GM19468 (cell line): Measurements from ENCODE around the gene PBX1.
"Not testable (repeated sequence)": the region's sequence is repeated elsewhere in the genome, so short reads cannot be mapped to it uniquely, and the experiment has no call there.

Source experiments
- ATAC-seq: cut with Tn5 transposase; IDR thresholded peaks from one replicate; pipeline ENCODE4 v1.9.1; 2021; ENCODE audit warnings: mild to moderate bottlenecking, moderate library complexity, moderate number of reproducible peaks; ENCODE audit not compliant: unreplicated experiment; ENCODE audit errors: extremely low read depth

The PBX1 gene

DNA sequence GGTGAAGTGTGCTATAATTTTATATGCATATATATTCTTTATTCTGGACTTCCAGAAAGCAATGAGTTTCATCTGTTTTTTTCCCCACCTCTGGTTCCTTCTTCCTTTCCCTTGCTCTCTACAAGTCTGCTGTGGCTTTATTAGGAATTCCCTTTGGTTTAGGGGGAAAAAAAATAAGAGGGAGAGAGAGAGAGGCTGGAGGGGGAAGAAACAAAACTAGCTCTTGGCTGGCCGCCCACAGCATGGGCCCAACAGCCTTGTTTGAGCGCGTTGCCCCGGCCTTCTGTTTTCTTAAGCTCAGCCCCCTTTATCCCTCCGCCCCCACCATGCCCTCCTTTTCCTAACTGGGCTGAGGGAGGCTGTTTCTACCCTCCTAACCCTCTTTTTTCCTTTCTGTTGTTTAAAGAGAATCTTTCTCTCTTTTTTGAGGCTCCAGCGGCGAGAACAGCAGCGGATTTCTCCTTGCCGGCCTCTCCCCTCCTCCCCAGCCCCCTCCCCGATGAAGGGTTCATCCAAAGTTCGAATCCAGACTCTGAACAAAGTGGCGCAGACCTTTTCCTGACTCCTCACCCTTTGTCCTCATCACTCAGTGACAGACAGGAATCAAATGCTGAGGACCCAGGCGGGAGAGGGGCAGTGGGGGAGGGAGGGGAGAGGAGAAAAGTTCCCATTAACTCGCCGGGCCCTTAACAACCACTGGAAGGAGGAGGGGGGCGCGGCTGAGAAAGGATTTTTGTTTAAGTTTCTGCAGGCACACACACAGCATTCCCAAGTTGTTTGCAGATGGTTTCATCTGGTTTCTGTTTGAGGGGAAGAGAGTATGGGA is 29.7 kb downstream of the PBX1 start:
- no peak for ATAC-seq

DNA sequence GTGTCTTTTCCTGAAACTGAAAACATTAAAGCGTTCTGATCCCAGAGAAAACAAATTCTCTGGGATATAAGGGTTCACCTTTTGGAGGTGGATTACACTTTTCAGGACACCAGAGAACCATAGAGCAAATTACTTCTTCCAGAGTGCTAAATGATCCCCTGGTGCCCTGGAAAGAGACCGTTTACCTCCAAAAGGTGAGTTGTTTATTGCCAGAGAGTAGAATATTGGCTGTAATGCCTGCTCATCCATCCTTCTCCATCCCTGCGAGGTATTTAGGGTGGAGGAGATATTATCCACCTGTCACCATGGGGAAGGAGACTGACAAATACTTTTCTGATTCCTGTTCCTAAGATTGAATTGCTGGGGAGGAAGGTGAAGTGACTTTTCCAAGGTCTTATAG is 30.4 kb downstream of the PBX1 start:
- ATAC-seq: no peak

DNA sequence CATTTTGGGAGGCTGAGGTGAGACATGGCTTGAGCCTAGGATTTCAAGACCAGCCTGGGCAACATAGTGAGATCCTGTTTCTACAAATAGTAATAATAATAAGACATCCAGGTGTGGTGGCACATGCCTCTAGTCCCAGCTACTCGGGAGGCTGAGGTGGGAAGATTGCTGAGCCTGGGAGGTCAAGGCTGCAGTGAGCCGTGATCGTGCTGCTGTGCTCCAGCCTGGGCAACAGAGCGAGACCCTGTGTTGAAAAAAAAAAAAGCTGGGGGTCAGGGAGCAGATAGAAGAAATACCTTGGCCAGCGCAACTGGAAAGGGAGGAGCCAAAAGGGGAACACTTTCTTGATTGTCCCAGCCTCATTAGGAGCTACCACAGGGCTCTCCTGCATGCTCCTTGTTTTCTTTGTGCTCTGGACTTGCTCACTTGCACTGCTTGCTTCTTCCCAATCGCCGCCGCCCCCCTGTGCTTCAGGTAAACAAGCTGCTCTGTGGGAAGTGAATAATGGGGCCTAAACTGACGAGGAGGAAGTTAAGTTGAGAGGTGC is 31.1 kb downstream of the PBX1 start:
- ATAC-seq: no peak

DNA sequence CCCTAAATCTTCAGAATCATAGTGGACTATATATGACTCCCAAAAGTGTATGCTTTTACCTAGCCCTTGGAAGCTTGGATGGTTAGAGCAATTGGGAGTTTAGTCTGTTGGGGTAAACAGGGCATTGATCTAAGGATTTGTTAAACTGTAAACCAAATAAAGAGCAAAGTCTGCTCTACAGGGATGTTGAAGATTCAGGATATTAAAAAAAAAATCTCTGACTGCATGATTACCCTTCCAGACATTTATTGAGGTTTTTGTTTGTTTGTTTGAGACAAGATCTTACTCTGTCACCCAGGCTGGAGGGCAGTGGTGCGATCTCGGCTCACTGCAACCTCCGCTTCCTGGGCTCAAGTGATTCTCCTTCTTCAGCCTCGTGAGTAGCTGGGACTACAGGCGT is 31.6 kb downstream of the PBX1 start:
- no peak for ATAC-seq

DNA sequence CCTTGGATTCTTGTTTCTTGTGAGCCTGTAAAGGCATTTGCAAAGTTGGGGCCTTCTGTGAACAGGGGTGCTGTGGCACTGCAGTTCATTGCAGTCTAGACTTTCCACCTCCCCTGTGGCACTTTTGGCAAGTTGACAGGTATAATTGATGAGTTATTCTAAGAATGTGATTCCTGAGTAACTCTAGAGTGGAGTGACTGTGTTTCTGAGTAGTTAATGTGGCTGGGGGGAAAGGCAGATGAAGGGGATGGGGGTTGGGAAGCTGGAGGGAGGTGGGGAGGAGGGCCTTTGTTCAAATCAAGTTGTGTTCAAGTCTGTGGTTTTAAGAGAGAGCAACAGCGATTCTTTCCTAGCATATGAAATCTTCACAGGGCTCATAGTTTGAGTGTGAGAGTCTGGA is 32.9 kb downstream of the PBX1 start:
- no peak for ATAC-seq

DNA sequence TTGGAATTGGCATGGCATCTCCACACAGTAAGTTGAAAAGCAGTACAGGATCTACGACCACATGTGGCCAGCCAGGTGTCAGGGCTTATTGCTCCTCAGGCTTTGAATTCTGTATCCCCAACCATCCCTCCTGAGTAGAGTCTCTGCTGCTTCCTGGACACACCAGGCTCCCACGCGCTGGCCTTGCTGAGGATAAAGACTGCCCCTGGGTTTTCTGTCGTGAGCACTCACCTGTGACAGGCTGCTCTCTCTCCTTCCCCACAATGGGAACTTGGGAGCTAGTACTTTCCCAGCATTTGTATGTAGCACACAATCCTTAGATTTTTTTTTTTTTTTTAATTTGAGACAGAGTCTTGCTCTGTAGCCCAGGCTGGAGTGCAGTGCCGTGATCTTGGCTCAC is 33.6 kb downstream of the PBX1 start:
- ATAC-seq: no peak

DNA sequence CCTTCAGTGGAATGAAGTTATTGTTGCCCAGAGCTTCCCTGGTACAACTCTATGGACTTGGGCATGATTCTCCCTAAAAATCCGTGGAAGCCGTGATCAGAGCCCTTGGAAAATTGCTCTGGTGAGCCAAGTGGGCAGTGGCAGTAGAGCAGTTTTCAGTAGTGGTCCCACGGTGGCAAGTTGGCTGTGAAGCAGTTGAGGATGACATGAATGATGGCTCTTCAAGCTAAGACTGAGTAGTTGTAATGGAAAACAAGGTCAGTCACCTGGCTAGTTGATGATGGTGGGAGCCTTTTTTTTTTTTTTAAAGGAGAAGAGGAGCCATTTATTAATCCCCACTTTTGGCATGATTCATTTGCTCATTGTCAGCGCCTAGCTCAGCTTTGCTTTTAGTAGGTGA is 36.2 kb downstream of the PBX1 start:
- no peak for ATAC-seq

DNA sequence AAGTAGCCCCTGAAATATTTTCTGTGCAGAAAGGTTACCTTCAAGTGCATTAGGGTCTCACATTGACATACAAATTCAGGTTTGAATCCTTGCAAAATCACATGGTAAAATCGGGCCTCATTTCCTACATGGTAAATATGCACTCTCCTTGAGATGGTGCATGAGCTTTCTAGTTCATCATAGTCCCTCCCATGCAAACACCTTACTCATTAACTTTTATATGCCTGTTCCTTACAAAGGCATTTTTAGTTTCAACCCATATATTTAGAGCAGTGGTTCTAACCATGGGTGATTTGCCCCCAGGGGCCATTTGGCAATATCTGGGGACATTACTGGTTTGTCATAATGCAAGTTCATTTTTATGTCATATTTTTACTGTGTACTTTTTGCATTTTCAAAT is 37.2 kb downstream of the PBX1 start:
- no peak for ATAC-seq

DNA sequence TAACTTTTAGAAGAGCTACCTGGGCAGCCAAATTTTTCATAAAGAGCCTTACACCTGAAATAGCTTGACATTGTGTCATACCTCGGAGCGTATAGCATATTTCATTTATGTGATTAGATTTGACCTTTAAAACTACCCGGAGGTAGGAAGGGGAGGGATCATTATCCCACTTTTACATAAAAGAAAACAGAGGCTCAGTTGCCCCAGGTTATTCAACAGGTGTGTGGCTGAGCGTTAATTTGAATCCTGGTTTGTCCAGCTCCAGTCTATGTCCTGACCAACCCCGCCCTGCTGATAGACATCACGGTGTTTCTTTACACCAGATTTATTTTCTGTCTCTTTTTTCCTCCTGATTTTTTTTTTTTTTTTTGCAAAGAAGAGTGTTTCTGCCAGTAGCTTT is 39.7 kb downstream of the PBX1 start:
- no peak for ATAC-seq

DNA sequence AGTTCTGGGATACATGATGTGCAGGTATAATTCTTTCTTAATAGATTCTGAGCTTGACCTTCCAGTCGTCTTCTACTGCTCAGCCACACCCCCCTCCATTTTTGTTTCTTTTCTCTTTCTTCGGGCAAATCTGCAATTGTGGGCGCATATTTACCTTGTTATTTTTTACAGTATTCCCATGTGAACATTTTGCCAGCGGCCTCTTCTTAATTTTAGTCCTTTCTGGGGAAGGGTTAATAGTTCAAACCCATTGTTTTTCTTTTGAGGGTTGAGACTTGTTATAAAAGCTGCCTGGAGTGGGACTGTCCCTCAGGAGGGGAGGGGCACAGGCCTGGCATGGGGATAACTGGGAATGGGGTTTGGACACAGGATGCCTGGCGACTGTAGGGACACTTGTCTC is 40.3 kb downstream of the PBX1 start:
- no peak for ATAC-seq

DNA sequence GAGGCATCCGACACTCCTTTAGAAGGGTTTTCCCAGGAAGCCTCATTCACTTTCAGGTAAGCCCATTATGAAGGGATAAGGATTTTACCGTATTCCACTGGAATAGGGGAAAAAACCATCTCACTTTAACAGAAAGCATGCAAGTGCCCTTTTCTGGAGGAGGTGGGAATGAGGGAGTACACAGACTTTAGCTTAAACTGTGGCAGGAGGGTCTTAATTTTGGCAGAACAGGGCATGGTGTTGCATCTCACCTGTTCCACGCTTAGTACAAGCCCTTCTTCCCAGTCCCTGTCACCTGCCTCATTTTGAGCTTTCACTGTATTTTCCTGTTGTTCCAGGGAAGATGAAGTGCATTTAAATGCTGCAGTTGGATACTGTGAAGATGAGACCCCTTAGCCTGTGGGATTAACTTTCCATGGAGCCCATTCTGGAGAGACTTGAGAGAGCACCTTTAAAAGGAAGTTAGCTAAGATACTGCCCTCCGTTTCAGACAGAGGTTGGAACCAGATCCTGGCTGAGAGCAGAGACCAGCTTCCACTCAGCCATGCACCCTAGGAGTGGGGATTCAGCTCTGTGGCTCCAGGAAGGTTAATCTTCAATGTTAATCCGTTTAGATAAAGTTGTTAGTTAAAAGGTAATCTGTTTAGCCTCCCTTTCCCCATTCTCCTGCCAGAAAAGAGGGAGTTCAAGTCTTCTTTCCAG is 42.6 kb downstream of the PBX1 start:
- ATAC-seq: no peak

DNA sequence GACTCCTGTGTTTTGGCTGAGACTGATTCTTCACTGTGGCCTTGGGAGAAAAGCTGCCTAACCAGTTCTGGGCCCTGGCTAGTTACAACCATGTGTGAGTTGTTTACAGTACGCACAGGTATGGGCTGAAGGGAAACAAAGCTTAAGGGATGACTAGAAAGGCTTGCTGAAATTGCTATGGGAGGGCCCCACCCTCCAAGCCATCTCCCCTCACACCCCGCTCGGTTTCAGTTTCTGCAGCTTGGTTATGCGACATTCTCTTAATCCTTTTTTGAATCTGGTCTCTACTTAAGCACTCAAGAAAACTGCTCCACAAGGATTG is 43.1 kb downstream of the PBX1 start:
- no peak for ATAC-seq

DNA sequence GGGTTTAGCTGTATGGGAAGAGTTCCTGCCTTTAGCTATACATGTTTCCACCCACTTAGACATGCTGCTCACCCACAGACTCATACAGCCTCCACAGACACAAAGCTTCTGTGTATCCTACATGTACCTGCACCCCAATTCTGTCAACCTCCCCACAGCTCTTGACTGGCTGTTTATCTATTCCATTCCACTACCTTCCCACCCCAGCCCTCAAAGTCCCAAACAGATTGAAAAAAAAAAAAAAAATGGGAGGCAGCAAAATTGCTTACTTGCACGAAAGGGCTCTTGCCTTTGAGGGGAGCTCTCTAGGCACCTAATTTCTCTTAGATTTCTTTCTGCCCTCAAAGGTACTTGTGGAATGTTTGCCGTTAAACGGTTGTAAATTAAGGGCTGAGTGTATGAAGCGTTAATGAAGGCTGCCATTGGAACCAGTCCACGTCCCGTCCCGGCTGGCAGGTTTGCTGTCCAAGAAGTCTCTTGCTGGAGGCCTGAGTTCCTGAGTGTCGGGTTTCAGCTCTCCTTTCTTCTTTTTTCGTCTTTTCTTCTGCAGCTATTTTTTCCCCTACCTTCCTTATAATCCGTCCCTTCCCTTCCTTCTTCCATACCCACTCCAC is 43.6 kb downstream of the PBX1 start:
- ATAC-seq: no peak

DNA sequence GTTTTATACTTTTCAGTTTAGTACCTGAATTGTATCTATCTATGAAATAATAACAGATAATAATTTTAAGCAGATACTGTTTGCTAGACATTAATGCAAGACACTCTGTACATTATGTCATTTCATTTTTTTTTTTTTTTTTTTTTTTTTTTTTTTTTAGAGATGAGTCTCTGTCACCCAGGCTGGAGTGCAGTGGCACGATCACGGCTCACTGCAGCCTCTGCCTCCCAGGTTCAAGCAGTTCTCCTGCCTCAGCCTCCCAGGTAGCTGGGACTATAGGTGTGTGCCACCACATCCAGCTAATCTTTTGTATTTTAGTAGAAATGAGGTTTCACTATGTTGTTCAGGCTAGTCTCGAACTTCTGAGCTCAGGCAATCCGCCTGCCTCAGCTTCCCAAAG is 44.8 kb downstream of the PBX1 start:
- ATAC-seq: not testable (repeated sequence)

DNA sequence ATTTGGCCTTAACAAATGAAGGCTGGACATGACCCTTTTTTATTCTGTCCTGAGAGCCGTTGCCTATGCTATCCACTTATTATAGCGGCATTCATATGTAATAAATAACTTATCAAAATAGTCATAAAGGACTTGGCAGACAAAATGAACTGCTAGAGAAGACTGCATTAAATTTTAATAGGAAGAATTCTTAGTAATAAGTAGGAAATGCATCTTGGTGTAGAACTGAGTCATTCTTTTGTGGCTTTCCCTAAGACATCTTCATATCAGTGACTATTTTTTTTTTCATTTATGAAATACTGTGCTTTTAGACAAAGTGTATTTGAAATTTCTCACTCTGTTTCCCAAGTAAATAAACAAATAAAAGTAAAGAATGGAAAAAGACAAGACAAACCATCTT is 45.6 kb downstream of the PBX1 start:
- ATAC-seq: no peak

DNA sequence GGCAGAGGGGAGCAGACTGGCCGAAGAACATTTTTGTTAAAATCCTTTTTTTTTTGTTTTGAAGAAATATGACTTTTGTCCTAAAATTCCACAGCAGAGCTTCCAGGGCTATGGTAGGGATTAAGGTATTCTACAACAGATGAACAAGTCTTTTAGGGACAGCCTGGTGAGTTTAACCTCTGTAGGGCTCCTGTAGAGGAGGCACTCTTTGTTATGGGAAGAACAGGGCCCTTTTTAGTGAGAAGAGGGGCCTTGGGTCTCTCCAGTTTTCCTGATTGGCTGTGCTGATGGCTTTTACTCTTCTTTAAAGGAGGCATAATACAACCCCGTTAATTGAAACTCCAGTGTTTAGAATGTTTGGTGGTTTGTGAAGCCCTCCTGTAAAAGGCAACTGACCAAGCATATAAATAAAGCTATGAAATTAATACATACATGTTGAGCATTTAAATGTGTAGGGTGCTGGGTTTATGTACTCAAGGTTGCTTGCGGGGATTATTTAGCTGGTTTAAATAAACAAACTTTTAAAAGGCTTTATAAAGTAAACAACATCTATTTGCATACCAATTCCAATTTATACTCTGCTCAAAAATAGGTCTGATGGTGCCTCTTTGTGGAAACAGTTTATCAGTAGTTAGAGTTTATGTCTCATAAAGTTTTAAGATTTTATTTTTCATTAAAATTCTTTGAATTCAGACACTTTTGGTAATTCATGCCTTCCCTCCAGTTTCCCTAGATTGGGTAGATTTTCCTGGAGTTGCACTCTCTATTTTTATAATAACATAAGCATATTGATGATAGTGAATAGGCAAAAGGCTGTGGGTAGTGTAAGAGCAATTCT is 46.5 kb downstream of the PBX1 start:
- no peak for ATAC-seq

DNA sequence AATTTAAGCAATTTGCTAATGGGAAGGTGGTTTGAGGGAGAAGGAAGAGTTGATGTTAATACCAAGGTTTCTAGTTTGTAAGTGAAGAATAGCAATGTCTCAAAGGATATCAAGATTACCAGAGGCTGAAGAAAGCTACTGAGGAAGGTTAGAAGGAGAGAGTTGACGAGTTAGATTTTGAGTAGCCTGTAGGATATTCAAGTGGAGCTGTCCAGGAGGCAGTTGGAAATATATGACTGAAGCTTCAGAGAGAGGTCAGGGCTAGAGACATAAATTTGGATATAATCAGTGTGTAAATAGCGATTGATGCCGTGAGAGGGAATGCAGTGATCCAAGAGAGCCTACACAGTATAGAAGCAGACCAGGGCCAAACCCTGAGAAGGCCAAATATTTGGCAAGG is 48.4 kb downstream of the PBX1 start:
- no peak for ATAC-seq

DNA sequence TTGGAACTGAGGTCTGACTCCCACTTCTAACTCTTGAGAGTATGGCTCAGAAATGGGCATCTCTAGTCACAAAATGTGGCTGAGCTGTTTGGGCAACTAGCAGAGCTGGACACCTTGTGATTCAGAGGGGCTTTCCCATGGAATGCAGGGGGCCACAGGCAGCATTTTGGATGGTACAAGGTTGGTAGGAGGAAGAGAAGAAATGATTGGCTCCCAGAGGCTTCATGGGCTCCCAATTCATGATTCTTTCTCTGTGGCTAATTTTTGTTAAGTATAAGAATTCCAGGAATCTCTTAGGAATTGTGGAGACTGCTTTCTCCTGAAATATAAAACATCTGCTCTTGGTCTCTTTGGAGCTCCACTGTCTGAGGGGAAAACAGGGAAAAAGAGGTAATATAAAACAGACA is 49.7 kb downstream of the PBX1 start:
- no peak for ATAC-seq

DNA sequence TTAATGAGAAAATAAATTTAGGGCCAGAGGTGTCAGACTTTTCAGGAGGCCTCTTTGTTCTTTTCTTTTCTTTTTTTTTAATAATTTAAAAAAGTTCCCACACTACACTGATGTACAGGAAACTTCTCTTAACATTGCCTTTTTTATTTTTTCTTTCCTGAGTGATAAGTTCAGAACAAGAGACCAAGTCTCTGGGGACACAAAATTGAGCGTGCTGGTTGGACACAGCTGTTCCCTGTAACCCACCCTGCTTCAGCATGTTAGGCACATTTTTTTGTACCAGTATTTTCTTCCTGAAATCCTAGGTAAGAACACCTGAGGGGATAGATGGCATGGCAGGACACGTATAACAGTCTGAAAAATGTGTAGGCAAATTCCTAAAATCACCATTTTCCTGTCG is 50.1 kb downstream of the PBX1 start:
- ATAC-seq: no peak

DNA sequence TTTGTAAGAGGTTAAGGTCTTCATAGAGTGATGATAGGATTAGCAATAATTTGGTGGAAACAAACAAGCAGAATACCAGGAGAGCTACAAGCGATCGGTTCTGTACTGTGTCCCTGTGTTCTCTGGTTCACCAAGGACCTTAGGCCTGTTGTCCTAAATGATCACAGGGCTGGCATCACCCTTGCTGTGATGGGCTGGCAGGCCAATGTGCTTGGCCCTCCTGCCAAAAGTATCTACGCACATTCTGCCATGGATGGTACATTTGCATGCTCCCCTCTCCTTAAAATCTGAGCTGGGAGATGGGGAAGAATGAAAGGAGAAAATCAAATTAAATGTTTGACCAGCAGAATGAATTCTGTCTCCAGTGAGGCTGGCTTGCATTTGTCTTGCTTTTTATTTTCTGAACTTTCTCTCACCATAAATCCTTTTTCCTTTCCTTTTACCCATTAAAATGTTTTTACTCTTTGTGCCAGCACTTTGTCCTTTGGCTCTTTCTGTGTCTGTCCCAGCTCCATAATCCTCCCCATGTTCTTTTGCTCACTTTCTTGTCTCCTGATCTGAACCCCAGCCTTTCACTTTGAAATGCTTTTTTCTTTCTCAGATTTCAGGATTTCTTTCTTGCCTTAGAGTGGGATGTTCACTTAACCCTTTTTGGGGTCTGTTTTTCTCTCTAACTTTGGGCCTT is 51.7 kb downstream of the PBX1 start:
- no peak for ATAC-seq
